K562 (cell line): ENCODE data around the gene SGPL1. TPM values are rescaled to one million over a fixed set of nuclear protein-coding genes. Genes with fewer than 3 reads are reported as not detected.
A peak's percentile ranks its signal among the peaks of the same experiment; 100 is the strongest.

Experiments used
- ETV5 ChIP-seq: sonication (generic); formaldehyde crosslinking; IDR thresholded peaks from 2 replicates; pipeline ENCODE4 v1.4.0; 2020; ENCODE audit warnings: low read depth, mild to moderate bottlenecking, missing genetic modification reagents
- FOXM1 ChIP-seq, 2 experiments: fragments of 450-650 bp in 1 of 2; sonication (generic) in 1 of 2; formaldehyde crosslinking in 1 of 2; IDR thresholded peaks; 2 replicates each; pipeline versions ENCODE4 v1.6.1 to v1.9.0; 2017 to 2022; ENCODE audit warnings: low read depth in 2 of 2, mild to moderate bottlenecking in 2 of 2, missing genetic modification reagents in 1 of 2, moderate library complexity in 1 of 2
- HDAC8 ChIP-seq: fragments of 450-650 bp; IDR thresholded peaks from 2 replicates; pipeline ENCODE4 v1.6.1; 2016; ENCODE audit warnings: mild to moderate bottlenecking, missing genetic modification characterization, moderate library complexity, missing compliant biosample characterization
- IFI16 ChIP-seq: fragments of 250-450 bp; sonication (Bioruptor Pico); IDR thresholded peaks from 2 replicates; pipeline ENCODE4 v2.1.2; 2022; ENCODE audit warnings: mild to moderate bottlenecking, inconsistent platforms
- MAFG ChIP-seq: fragments of 450-650 bp; conservative IDR thresholded peaks from 2 replicates; pipeline ENCODE4 v1.6.1; 2016; ENCODE audit warnings: missing genetic modification characterization, missing compliant biosample characterization
- PCBP2 ChIP-seq: fragments of 200-400 bp; formaldehyde crosslinking; IDR thresholded peaks from 2 replicates; pipeline ENCODE4 v1.6.1; 2018; ENCODE audit warnings: low read length, low read depth, mild to moderate bottlenecking, moderate library complexity; ENCODE audit not compliant: poor library complexity, severe bottlenecking
- PHF8 ChIP-seq: fragments of 200-600 bp; sonication (generic); IDR thresholded peaks from 2 replicates; pipeline ENCODE4 v1.6.1; 2012; ENCODE audit warnings: mixed run types, mild to moderate bottlenecking, inconsistent platforms, low read length, moderate library complexity, borderline replicate concordance
- POLR2AphosphoS2 ChIP-seq: IDR thresholded peaks from 2 replicates; pipeline ENCODE4 v1.6.1; 2012; ENCODE audit warnings: low read length, improper control_type of control experiment
- ZNF778 ChIP-seq: fragments of 450-650 bp; formaldehyde crosslinking; IDR thresholded peaks from 2 replicates; pipeline ENCODE4 v1.4.0; 2020; ENCODE audit warnings: mild to moderate bottlenecking, moderate library complexity
- polyA plus RNA-seq, 8 experiments: library from polyadenylated mRNA; depleted of rRNA in 4 of 8; stranded (reverse) in 5 of 8; unstranded in 3 of 8; fragments of >200 nt; fragmentation: Nextera tagmentation in 2 of 8; fragmentation: Illumina TruSeq in 1 of 8; extraction: Ambion mirVana in 2 of 8; extraction: Trizol in 1 of 8; gene quantifications; 2 replicates each; pipeline versions ENCODE4 v1.2.1 to v1.2.3, GENCODE V29; 2011 to 2014; ENCODE audit warnings: inconsistent platforms in 1 of 8, missing spikeins in 1 of 8
- total RNA-seq, 7 experiments: library from RNA; depleted of rRNA in 6 of 7; stranded (reverse); fragments of >200 nt in 6 of 7; fragmentation: Illumina TruSeq in 2 of 7; extraction: Trizol in 2 of 7; gene quantifications; 2 replicates each; pipeline versions ENCODE4 v1.2.1 to v1.2.3, GENCODE V29; 2011 to 2021; ENCODE audit warnings: low replicate concordance in 1 of 7
- TF ChIP-seq, protein P1 (sequence below): sonication (generic); formaldehyde crosslinking; IDR thresholded peaks from 2 replicates; pipeline ENCODE4 v1.8.0; 2022; ENCODE audit warnings: missing genetic modification reagents, mild to moderate bottlenecking, moderate library complexity, borderline replicate concordance
- TF ChIP-seq, protein P2 (sequence below): sonication (generic); formaldehyde crosslinking; IDR thresholded peaks from 2 replicates; pipeline ENCODE4 v1.5.0; 2020; ENCODE audit warnings: missing genetic modification reagents
- TF ChIP-seq, protein P3 (sequence below): fragments of 450-650 bp; IDR thresholded peaks from 2 replicates; pipeline ENCODE4 v1.6.1; 2016; ENCODE audit warnings: low read depth
- TF ChIP-seq, protein P4 (sequence below): sonication (generic); formaldehyde crosslinking; IDR thresholded peaks from 2 replicates; pipeline ENCODE4 v1.8.0; 2022; ENCODE audit warnings: mild to moderate bottlenecking, missing genetic modification reagents

SGPL1 gene
- total and polyA plus RNA-seq, 9 of the 15 experiments (the other 6 are each of a cell fraction or from before 2014, with no cell fraction given) = 6.0 to 18.0 (median 8.7) TPM

DNA sequence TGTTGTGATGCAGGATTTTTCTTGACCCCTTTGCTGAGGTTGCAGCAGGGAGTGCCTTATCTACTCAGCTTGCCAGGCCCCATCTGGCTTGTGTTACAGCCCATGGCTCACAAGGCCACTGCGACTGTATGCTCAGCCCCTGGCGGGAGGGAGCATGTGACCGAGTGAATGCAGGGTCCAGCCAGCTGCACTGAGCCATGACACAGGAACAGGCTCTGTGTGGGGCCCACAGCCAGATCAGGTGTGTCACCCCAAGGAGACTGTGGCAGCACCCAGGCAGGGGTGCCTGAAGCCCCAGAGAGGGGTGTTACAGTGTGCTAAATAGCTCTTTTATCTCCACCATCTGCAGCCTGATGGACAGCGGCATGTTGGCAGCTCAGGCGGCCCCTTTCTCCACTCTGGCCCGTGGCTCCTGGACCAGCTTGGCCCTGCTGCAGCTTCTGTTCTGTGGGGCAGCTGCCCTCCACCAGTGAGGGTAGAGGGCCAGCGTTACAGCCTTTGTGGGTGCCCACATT lies 75.2 kb downstream of the SGPL1 start (continued):
- TF ChIP-seq, protein P1, sequence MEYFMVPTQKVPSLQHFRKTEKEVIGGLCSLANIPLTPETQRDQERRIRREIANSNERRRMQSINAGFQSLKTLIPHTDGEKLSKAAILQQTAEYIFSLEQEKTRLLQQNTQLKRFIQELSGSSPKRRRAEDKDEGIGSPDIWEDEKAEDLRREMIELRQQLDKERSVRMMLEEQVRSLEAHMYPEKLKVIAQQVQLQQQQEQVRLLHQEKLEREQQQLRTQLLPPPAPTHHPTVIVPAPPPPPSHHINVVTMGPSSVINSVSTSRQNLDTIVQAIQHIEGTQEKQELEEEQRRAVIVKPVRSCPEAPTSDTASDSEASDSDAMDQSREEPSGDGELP (CRISPR knock-in tag) = peak; percentile 69; the same call in 1 of the 2 replicates
- TF ChIP-seq, protein P2, sequence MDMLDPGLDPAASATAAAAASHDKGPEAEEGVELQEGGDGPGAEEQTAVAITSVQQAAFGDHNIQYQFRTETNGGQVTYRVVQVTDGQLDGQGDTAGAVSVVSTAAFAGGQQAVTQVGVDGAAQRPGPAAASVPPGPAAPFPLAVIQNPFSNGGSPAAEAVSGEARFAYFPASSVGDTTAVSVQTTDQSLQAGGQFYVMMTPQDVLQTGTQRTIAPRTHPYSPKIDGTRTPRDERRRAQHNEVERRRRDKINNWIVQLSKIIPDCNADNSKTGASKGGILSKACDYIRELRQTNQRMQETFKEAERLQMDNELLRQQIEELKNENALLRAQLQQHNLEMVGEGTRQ (CRISPR knock-in tag) = peak; percentile 48; the same call in 1 of the 2 replicates
- TF ChIP-seq ETV5 = no peak
- TF ChIP-seq IFI16 = no peak
- TF ChIP-seq, protein P3, sequence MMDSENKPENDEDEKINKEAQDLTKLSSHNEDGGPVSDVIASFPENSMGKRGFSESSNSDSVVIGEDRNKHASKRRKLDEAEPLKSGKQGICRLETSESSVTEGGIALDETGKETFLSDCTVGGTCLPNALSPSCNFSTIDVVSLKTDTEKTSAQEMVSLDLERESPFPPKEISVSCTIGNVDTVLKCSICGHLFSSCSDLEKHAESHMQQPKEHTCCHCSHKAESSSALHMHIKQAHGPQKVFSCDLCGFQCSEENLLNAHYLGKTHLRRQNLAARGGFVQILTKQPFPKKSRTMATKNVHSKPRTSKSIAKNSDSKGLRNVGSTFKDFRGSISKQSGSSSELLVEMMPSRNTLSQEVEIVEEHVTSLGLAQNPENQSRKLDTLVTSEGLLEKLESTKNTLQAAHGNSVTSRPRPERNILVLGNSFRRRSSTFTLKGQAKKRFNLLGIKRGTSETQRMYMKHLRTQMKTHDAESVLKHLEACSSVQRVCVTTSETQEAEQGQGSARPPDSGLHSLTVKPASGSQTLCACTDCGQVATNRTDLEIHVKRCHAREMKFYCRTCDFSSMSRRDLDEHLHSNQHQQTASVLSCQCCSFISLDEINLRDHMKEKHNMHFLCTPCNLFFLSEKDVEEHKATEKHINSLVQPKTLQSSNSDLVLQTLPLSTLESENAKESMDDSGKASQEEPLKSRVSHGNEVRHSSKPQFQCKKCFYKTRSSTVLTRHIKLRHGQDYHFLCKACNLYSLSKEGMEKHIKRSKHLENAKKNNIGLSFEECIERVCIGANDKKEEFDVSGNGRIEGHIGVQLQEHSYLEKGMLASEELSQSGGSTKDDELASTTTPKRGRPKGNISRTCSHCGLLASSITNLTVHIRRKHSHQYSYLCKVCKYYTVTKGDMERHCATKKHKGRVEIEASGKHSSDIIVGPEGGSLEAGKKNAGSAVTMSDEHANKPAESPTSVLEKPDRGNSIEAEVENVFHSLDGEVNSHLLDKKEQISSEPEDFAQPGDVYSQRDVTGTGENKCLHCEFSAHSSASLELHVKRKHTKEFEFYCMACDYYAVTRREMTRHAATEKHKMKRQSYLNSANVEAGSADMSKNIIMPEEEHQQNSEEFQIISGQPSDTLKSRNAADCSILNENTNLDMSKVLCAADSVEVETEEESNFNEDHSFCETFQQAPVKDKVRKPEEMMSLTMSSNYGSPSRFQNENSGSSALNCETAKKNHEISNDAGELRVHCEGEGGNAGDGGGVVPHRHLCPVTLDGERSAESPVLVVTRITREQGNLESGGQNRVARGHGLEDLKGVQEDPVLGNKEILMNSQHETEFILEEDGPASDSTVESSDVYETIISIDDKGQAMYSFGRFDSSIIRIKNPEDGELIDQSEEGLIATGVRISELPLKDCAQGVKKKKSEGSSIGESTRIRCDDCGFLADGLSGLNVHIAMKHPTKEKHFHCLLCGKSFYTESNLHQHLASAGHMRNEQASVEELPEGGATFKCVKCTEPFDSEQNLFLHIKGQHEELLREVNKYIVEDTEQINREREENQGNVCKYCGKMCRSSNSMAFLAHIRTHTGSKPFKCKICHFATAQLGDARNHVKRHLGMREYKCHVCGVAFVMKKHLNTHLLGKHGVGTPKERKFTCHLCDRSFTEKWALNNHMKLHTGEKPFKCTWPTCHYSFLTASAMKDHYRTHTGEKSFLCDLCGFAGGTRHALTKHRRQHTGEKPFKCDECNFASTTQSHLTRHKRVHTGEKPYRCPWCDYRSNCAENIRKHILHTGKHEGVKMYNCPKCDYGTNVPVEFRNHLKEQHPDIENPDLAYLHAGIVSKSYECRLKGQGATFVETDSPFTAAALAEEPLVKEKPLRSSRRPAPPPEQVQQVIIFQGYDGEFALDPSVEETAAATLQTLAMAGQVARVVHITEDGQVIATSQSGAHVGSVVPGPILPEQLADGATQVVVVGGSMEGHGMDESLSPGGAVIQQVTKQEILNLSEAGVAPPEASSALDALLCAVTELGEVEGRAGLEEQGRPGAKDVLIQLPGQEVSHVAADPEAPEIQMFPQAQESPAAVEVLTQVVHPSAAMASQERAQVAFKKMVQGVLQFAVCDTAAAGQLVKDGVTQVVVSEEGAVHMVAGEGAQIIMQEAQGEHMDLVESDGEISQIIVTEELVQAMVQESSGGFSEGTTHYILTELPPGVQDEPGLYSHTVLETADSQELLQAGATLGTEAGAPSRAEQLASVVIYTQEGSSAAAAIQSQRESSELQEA = no peak
- TF ChIP-seq MAFG (tag) = no peak
- no peak for TF ChIP-seq ZNF778 (CRISPR knock-in tag)
- TF ChIP-seq POLR2AphosphoS2 = no peak
- no peak for TF ChIP-seq HDAC8 (tag)
- TF ChIP-seq PCBP2 = no peak
- TF ChIP-seq, protein P4, sequence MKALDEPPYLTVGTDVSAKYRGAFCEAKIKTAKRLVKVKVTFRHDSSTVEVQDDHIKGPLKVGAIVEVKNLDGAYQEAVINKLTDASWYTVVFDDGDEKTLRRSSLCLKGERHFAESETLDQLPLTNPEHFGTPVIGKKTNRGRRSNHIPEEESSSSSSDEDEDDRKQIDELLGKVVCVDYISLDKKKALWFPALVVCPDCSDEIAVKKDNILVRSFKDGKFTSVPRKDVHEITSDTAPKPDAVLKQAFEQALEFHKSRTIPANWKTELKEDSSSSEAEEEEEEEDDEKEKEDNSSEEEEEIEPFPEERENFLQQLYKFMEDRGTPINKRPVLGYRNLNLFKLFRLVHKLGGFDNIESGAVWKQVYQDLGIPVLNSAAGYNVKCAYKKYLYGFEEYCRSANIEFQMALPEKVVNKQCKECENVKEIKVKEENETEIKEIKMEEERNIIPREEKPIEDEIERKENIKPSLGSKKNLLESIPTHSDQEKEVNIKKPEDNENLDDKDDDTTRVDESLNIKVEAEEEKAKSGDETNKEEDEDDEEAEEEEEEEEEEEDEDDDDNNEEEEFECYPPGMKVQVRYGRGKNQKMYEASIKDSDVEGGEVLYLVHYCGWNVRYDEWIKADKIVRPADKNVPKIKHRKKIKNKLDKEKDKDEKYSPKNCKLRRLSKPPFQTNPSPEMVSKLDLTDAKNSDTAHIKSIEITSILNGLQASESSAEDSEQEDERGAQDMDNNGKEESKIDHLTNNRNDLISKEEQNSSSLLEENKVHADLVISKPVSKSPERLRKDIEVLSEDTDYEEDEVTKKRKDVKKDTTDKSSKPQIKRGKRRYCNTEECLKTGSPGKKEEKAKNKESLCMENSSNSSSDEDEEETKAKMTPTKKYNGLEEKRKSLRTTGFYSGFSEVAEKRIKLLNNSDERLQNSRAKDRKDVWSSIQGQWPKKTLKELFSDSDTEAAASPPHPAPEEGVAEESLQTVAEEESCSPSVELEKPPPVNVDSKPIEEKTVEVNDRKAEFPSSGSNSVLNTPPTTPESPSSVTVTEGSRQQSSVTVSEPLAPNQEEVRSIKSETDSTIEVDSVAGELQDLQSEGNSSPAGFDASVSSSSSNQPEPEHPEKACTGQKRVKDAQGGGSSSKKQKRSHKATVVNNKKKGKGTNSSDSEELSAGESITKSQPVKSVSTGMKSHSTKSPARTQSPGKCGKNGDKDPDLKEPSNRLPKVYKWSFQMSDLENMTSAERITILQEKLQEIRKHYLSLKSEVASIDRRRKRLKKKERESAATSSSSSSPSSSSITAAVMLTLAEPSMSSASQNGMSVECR (CRISPR knock-in tag) = no peak
- TF ChIP-seq PHF8 = no peak
- no peak for TF ChIP-seq FOXM1 (IDR thresholded peaks at IDR 0.05; ENCODE audit: low read depth)
- no peak for TF ChIP-seq FOXM1 (CRISPR knock-in tag; IDR thresholded peaks at IDR 0.05; ENCODE audit: low read depth)
